ENCODE data around the gene ORM2.
"Not testable (repeated sequence)": the region's sequence is repeated elsewhere in the genome, so short reads cannot be mapped to it uniquely, and the experiment has no call there.

DNA sequence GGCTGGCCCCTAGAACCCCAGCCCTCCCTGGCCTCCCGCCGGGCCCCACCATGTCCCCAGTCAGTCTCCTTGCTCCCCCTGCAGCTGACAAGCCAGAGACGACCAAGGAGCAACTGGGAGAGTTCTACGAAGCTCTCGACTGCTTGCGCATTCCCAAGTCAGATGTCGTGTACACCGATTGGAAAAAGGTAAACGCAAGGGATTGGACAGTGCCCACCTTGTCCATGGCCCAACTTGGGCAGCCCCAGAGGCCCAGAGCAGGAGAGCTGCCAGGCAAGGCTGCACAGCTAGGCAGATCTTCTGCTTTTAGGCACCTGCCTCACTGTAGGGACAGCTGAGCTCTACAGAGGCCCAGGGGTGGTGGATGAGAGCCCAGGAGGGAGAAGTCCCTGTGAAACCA lies 4.7 kb upstream of the ORM2 start:
- TF ChIP-seq POLR2A (IDR thresholded peaks at IDR 0.05) = not testable (repeated sequence)
- TF ChIP-seq, protein P1, sequence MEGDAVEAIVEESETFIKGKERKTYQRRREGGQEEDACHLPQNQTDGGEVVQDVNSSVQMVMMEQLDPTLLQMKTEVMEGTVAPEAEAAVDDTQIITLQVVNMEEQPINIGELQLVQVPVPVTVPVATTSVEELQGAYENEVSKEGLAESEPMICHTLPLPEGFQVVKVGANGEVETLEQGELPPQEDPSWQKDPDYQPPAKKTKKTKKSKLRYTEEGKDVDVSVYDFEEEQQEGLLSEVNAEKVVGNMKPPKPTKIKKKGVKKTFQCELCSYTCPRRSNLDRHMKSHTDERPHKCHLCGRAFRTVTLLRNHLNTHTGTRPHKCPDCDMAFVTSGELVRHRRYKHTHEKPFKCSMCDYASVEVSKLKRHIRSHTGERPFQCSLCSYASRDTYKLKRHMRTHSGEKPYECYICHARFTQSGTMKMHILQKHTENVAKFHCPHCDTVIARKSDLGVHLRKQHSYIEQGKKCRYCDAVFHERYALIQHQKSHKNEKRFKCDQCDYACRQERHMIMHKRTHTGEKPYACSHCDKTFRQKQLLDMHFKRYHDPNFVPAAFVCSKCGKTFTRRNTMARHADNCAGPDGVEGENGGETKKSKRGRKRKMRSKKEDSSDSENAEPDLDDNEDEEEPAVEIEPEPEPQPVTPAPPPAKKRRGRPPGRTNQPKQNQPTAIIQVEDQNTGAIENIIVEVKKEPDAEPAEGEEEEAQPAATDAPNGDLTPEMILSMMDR (IDR thresholded peaks at IDR 0.05) = not testable (repeated sequence)

Data from esophagus squamous epithelium (tissue), 4 donors.